Liver (tissue), 9 donors: ENCODE data around the gene SNIP1. TPM values are rescaled to one million over a fixed set of nuclear protein-coding genes. Genes with fewer than 3 reads are reported as not detected.
A peak's percentile ranks its signal among the peaks of the same experiment; 100 is the strongest.

Experiments used
- DNase-seq: peaks from one replicate; pipeline ENCODE4 v3.0.0-alpha.2; 2017; ENCODE audit warnings: low spot score
- H3K27ac ChIP-seq, 2 donors: one replicate each; pipeline ENCODE4 v1.7.0; 2013; ENCODE audit warnings: inconsistent platforms in 2 of 2, low read length in 2 of 2, control low read depth in 1 of 2, low read depth in 1 of 2, mild to moderate bottlenecking in 1 of 2
- H3K27me3 ChIP-seq, 4 donors: one replicate each; pipeline versions ENCODE4 v1.6.1 to v1.7.0; 2013; ENCODE audit warnings: low read length in 3 of 4, inconsistent platforms in 1 of 4, mild to moderate bottlenecking in 1 of 4, moderate library complexity in 1 of 4; ENCODE audit not compliant: control insufficient read depth in 4 of 4, insufficient read depth in 4 of 4
- H3K36me3 ChIP-seq, 4 donors: one replicate each; pipeline versions ENCODE4 v1.6.1 to v1.7.0; 2013; ENCODE audit warnings: low read length in 3 of 4, mild to moderate bottlenecking in 3 of 4, low read depth in 1 of 4, moderate library complexity in 1 of 4; ENCODE audit not compliant: control insufficient read depth in 4 of 4, insufficient read depth in 3 of 4
- H3K4me1 ChIP-seq, 4 donors: one replicate each; pipeline versions ENCODE4 v1.6.1 to v1.7.0; 2013; ENCODE audit warnings: low read length in 3 of 4, mild to moderate bottlenecking in 3 of 4, moderate library complexity in 1 of 4; ENCODE audit not compliant: control insufficient read depth in 4 of 4, insufficient read depth in 4 of 4
- H3K4me3 ChIP-seq, 3 donors: one replicate each; pipeline versions ENCODE4 v1.6.1 to v1.7.0; 2013; ENCODE audit warnings: low read length in 3 of 3, control low read depth in 1 of 3, low read depth in 1 of 3, mild to moderate bottlenecking in 1 of 3
- H3K9ac ChIP-seq, 2 donors: one replicate each; pipeline ENCODE4 v1.7.0; 2013; ENCODE audit warnings: low read length in 2 of 2, mild to moderate bottlenecking in 2 of 2, moderate library complexity in 2 of 2, control low read depth in 1 of 2, low read depth in 1 of 2
- H3K9me3 ChIP-seq, 4 donors: one replicate each; pipeline versions ENCODE4 v1.6.1 to v1.7.0; 2013; ENCODE audit warnings: low read length in 3 of 4; ENCODE audit not compliant: control insufficient read depth in 4 of 4
- CTCF ChIP-seq: fragments of 150-350 bp; IDR thresholded peaks from 2 replicates; pipeline ENCODE4 v1.5.1; 2017; ENCODE audit warnings: improper control_type of control experiment, low read depth, low read length; ENCODE audit not compliant: missing input control
- EGR1 ChIP-seq, 2 donors: IDR thresholded peaks; 2 replicates each; pipeline ENCODE4 v1.6.1; 2016 to 2018; ENCODE audit warnings: antibody characterized with exemption in 2 of 2, low read depth in 2 of 2
- FOXA2 ChIP-seq: IDR thresholded peaks from 2 replicates; pipeline ENCODE4 v1.6.1; 2016; ENCODE audit warnings: antibody characterized with exemption
- GABPA ChIP-seq, 2 donors: IDR thresholded peaks in 1 of 2; conservative IDR thresholded peaks in 1 of 2; 2 replicates each; pipeline ENCODE4 v1.6.1; 2016; ENCODE audit warnings: antibody characterized with exemption in 2 of 2, mild to moderate bottlenecking in 1 of 2, moderate library complexity in 1 of 2
- HNF4G ChIP-seq: IDR thresholded peaks from 2 replicates; pipeline ENCODE4 v1.6.1; 2016; ENCODE audit warnings: antibody characterized with exemption
- JUND ChIP-seq, 2 donors: IDR thresholded peaks; 2 replicates each; pipeline ENCODE4 v1.6.1; 2016; ENCODE audit warnings: antibody characterized with exemption in 2 of 2
- MAX ChIP-seq: IDR thresholded peaks from 2 replicates; pipeline ENCODE4 v1.6.1; 2016; ENCODE audit warnings: antibody characterized with exemption
- NR2F2 ChIP-seq: IDR thresholded peaks from 2 replicates; pipeline ENCODE4 v1.6.1; 2016; ENCODE audit warnings: antibody characterized with exemption
- RAD21 ChIP-seq, 2 donors: IDR thresholded peaks; 2 replicates each; pipeline ENCODE4 v1.6.1; 2016; ENCODE audit warnings: antibody characterized with exemption in 2 of 2, mild to moderate bottlenecking in 2 of 2
- SP1 ChIP-seq: IDR thresholded peaks from 2 replicates; pipeline ENCODE4 v1.6.1; 2018; ENCODE audit warnings: antibody characterized with exemption, mild to moderate bottlenecking
- TAF1 ChIP-seq: conservative IDR thresholded peaks from 2 replicates; pipeline ENCODE4 v1.6.1; 2016; ENCODE audit warnings: antibody characterized with exemption, mild to moderate bottlenecking
- ZBTB33 ChIP-seq: IDR thresholded peaks from 2 replicates; pipeline ENCODE4 v1.6.1; 2016; ENCODE audit warnings: antibody characterized with exemption
- WGBS: extraction: QIAGEN DNeasy Blood & Tissue Kit; methylation state at CpG from one replicate; pipeline ENCODE4 v1.1.7; 2013; 5-methylcytosine and 5-hydroxymethylcytosine counted together
- polyA plus RNA-seq, 2 donors: library from polyadenylated mRNA; stranded (reverse) in 1 of 2; unstranded in 1 of 2; fragments of 200-250 nt in 1 of 2; fragments of >200 nt in 1 of 2; fragmentation: Nextera tagmentation in 1 of 2; extraction: Ambion mirVana in 1 of 2; gene quantifications; one replicate each; pipeline versions ENCODE4 v1.2.1 to v1.2.3, GENCODE V29; 2013 to 2015
- total RNA-seq, 2 donors: library from RNA; depleted of rRNA; stranded (reverse); fragments of >200 nt; gene quantifications; one replicate each; pipeline ENCODE4 v1.2.3, GENCODE V29; 2014
- TF ChIP-seq, protein P1 (sequence below): IDR thresholded peaks from 2 replicates; pipeline ENCODE4 v1.6.1; 2016; ENCODE audit warnings: antibody characterized with exemption, mild to moderate bottlenecking
- donor health status: healthy.
- donor health status: healthy.
- donor health status: healthy.
- donor health status: healthy.
- donor health status: healthy.

Gene SNIP1
- total and polyA plus RNA-seq, 4 donors, result 1.8 to 9.7 (median 5.3) TPM

DNA sequence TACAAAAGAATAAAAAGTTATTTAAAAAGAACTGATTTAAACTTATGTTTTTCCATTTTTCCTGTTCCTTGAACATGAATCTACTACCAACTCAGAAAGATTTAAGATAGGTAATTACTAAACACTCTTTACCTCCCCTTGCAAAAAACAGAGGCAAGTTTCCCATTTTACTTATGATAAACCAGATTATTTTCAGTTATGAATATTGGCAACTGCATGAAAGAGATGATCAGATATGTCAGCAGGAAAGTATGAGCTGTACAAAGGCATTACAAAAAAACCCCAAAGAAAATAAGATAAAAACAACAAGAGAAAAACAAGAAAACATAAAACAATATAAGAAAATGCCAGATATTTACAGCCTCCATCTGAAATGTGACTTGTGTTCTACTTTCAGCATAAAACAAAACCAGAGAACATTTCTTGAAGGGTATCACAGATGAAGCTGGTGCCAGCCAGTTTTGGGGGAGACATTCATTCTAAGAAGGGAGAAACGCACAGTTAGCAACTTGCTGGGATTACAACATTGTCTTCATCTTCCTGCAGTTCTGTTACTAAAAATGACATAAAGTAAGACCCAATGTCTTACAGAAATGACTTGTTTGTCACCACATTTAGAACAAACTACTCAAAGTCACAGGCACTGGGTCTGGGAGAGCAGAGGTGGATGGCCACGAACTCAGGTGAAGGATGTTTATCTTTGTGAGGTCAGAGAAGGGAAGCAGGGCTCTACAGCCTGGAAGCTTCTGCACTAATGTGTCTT is 60.6 kb downstream of the SNIP1 start:
- H3K9me3 ChIP-seq, result no peaks in the 10 kb centered on the region
- no peak overlapping the region for H3K4me3 ChIP-seq
- TF ChIP-seq GABPA (IDR thresholded peaks at IDR 0.05 in 1 of 2, conservative IDR thresholded peaks at IDR 0.05 in 1 of 2), result no peak
- TF ChIP-seq ZBTB33, result no peak
- TF ChIP-seq SP1, result no peak
- H3K4me1 ChIP-seq, result peaks cover 0 to 5% (median under 1%) of the 10 kb centered on the region in 4 donors
- no peak overlapping the region for H3K9ac ChIP-seq
- no peak overlapping the region for H3K27ac ChIP-seq
- WGBS, result 92% methylated on average over 2 of the region's 2 CpGs
- peaks cover 8 to 14% (median 10%) of the 10 kb centered on the region in 4 donors for H3K36me3 ChIP-seq
- DNase-seq, result no peak
- no peaks in the 10 kb centered on the region for H3K27me3 ChIP-seq

DNA sequence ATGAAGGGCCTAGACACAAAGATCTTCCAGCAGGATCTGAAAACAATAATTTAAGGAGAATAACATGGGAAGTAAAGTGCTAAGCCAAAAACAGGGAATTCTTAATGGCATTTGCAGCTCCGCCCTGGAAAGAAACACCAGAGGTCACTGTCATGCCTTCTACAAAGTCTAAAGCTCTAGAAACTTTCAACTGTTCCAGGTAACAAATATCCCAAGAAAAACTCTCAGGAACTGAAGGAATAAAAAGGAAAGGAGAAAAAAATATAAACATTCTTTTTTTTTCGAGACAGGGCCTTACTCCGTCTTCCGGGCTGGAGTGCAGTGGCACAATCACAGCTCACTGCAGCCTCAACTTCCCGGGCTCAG is 66.5 kb downstream of the SNIP1 start:
- no peak for TF ChIP-seq EGR1 (IDR thresholded peaks at IDR 0.05; ENCODE audit: low read depth in 2 of 2)
- no peak for TF ChIP-seq HNF4G
- no peak for TF ChIP-seq ZBTB33
- TF ChIP-seq RAD21 (IDR thresholded peaks at IDR 0.05), result peak in 1 of 2 donors; percentile 0
- no peak for TF ChIP-seq GABPA (IDR thresholded peaks at IDR 0.05 in 1 of 2, conservative IDR thresholded peaks at IDR 0.05 in 1 of 2)

GRCh38 chr1:37486680-37487618 is 67.1 kb downstream of the SNIP1 start:
- Histone ChIP-seq H3K4me1 (peaks cover 0 to 11% (median 6%) of the 10 kb centered on the region in 4 donors), H3K36me3 (peaks cover 9 to 23% (median 17%) of the 10 kb centered on the region in 4 donors), H3K4me3 (no peak overlapping the region), H3K9ac (no peak overlapping the region), H3K9me3 (no peaks in the 10 kb centered on the region), H3K27ac (peak overlapping the region; percentile 22 to 35), H3K27me3 (no peaks in the 10 kb centered on the region)
- peak; percentile 90 for DNase-seq
- WGBS, result 31% methylated on average over 10 of the region's 10 CpGs
- TF ChIP-seq, protein P1, sequence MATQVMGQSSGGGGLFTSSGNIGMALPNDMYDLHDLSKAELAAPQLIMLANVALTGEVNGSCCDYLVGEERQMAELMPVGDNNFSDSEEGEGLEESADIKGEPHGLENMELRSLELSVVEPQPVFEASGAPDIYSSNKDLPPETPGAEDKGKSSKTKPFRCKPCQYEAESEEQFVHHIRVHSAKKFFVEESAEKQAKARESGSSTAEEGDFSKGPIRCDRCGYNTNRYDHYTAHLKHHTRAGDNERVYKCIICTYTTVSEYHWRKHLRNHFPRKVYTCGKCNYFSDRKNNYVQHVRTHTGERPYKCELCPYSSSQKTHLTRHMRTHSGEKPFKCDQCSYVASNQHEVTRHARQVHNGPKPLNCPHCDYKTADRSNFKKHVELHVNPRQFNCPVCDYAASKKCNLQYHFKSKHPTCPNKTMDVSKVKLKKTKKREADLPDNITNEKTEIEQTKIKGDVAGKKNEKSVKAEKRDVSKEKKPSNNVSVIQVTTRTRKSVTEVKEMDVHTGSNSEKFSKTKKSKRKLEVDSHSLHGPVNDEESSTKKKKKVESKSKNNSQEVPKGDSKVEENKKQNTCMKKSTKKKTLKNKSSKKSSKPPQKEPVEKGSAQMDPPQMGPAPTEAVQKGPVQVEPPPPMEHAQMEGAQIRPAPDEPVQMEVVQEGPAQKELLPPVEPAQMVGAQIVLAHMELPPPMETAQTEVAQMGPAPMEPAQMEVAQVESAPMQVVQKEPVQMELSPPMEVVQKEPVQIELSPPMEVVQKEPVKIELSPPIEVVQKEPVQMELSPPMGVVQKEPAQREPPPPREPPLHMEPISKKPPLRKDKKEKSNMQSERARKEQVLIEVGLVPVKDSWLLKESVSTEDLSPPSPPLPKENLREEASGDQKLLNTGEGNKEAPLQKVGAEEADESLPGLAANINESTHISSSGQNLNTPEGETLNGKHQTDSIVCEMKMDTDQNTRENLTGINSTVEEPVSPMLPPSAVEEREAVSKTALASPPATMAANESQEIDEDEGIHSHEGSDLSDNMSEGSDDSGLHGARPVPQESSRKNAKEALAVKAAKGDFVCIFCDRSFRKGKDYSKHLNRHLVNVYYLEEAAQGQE, result no peak
- TF ChIP-seq CTCF, result peak; percentile 99
- no peak for TF ChIP-seq HNF4G
- peak; percentile 35 for TF ChIP-seq NR2F2
- no peak for TF ChIP-seq EGR1 (IDR thresholded peaks at IDR 0.05; ENCODE audit: low read depth in 2 of 2)
- no peak for TF ChIP-seq MAX
- TF ChIP-seq JUND (IDR thresholded peaks at IDR 0.05), result no peak
- no peak for TF ChIP-seq FOXA2
- TF ChIP-seq RAD21 (IDR thresholded peaks at IDR 0.05), result peak; percentile 92 to 96
- TF ChIP-seq SP1, result no peak
- no peak for TF ChIP-seq TAF1
- TF ChIP-seq GABPA (IDR thresholded peaks at IDR 0.05 in 1 of 2, conservative IDR thresholded peaks at IDR 0.05 in 1 of 2), result no peak

More for the DNA sequence above, 66.5 kb downstream of the SNIP1 start:
- Histone ChIP-seq H3K4me3 (no peak overlapping the region), H3K27me3 (no peaks in the 10 kb centered on the region), H3K27ac (peak overlapping the region in 1 of 2 donors; percentile 22), H3K9me3 (no peaks in the 10 kb centered on the region), H3K36me3 (peaks cover 9 to 16% (median 13%) of the 10 kb centered on the region in 4 donors), H3K9ac (no peak overlapping the region), H3K4me1 (peaks cover 0 to 11% (median 6%) of the 10 kb centered on the region in 4 donors)
- WGBS, result 88% methylated on average over 5 of the region's 5 CpGs
- DNase-seq, result no peak
